Measurements from ENCODE around the gene ZBTB4.

DNA sequence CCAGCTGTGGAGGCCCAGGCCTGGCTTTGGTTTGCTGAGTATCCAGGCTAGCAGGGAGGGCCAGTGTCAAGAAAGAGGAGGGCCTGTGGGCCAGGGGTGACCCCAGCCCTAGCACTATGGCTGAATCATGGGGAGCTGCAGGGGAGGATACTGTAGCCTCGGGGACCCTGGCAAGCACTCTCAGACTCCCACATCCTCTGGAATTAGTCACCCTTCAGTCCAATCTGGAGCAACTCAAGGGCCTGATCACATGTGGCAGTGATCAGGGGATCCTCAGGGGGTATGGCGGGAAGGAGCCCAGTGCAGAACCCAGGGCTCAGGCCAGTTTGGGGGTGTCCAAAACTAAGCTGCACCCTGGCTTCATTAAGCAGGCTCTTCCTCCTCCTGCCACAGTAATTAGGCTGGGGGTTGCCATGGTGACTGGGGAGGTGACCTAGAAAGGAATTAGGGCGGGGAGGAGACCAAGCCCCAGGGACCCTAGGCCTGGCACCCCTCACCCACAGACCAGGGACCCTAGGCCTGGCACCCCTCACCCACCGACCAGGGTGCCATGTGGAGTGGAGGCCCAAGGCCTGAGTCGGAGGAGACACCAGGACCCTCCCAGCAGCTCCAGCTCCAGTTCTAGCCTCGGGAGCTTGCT lies 66.0 kb downstream of the ZBTB4 start:
- no peak for TF ChIP-seq RAD21 (conservative IDR thresholded peaks at IDR 0.05)
- TF ChIP-seq SMC3 (conservative IDR thresholded peaks at IDR 0.05; ENCODE audit: poor library complexity): no peak
- TF ChIP-seq, protein P1, sequence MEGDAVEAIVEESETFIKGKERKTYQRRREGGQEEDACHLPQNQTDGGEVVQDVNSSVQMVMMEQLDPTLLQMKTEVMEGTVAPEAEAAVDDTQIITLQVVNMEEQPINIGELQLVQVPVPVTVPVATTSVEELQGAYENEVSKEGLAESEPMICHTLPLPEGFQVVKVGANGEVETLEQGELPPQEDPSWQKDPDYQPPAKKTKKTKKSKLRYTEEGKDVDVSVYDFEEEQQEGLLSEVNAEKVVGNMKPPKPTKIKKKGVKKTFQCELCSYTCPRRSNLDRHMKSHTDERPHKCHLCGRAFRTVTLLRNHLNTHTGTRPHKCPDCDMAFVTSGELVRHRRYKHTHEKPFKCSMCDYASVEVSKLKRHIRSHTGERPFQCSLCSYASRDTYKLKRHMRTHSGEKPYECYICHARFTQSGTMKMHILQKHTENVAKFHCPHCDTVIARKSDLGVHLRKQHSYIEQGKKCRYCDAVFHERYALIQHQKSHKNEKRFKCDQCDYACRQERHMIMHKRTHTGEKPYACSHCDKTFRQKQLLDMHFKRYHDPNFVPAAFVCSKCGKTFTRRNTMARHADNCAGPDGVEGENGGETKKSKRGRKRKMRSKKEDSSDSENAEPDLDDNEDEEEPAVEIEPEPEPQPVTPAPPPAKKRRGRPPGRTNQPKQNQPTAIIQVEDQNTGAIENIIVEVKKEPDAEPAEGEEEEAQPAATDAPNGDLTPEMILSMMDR (IDR thresholded peaks at IDR 0.05; ENCODE audit: poor library complexity, severe bottlenecking): no peak
- no peak for TF ChIP-seq POLR2AphosphoS5 (IDR thresholded peaks at IDR 0.05)

Measured in neural cell (in vitro differentiated cells).